Stomach (tissue), 4 donors: ENCODE measurements around the gene GSTT2B.
"Not testable (repeated sequence)": the region's sequence is repeated elsewhere in the genome, so short reads cannot be mapped to it uniquely, and the experiment has no call there.

Source experiments
- CTCF ChIP-seq, 7 experiments: fragments of 450-650 bp in 4 of 7; fragments of 200-600 bp in 3 of 7; sonication (generic) in 3 of 7; IDR thresholded peaks; one replicate each; pipeline ENCODE4 v1.5.1; 2016 to 2019; ENCODE audit warnings: antibody characterized with exemption in 7 of 7, control low read depth in 2 of 7, mild to moderate bottlenecking in 1 of 7
- EP300 ChIP-seq: sonication (generic); formaldehyde crosslinking; IDR thresholded peaks from one replicate; pipeline ENCODE4 v1.6.1; 2017; ENCODE audit warnings: antibody characterized with exemption

DNA sequence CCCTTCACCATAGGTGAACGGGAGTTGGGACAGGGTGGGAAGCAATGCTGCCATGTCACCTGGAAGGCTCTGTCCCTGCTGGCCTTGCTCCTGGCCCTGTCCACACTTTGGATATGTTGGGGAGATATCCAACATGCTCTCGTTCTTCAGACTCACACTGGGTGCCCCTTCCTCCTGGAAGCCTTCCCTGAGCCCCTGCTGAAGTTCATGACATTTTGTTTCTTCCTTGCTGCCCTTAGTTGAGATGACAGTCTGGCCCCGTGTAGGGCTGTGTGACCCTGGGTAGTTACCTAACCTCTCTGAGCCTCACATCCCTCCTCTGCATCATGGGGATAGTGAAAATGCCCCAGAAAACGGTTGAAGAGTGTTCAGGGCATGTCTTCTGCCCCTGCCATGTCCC, 7.5 kb downstream of the GSTT2B start:
- not testable (repeated sequence) for TF ChIP-seq CTCF (IDR thresholded peaks at IDR 0.05); EP300
